Measurements from ENCODE around the gene IL32.

IL32 gene

GRCh38 chr16:3087243-3088235 lies 22.1 kb downstream of the IL32 start (continued):
- no peak for TF ChIP-seq ZNF518A (tag by site-specific recombination; conservative IDR thresholded peaks at IDR 0.05; ENCODE audit: low read depth)
- TF ChIP-seq ZNF48 (tag by site-specific recombination; IDR thresholded peaks at IDR 0.05), result no peak
- TF ChIP-seq CTCF (tag by site-specific recombination; IDR thresholded peaks at IDR 0.05), result peak; percentile 18; the same call in 1 of the 2 replicates
- peak; percentile 22; the same call in 1 of the 2 replicates for TF ChIP-seq ZFHX2 (tag by site-specific recombination; conservative IDR thresholded peaks at IDR 0.05)
- no peak for TF ChIP-seq HOXD13 (CRISPR knock-in tag; IDR thresholded peaks at IDR 0.05; ENCODE audit: borderline replicate concordance)
- 0 out of 2 replicates have a peak, but pooled peaks have one; percentile 27 for TF ChIP-seq KLF17 (tag by site-specific recombination; IDR thresholded peaks at IDR 0.05)
- peak; percentile 48; the same call in 1 of the 2 replicates for TF ChIP-seq PATZ1 (tag by site-specific recombination; IDR thresholded peaks at IDR 0.05)

- POLR2A ChIA-PET, result no interaction called here
- TF ChIP-seq ZSCAN23 (tag by site-specific recombination; IDR thresholded peaks at IDR 0.05), result no peak
- TF ChIP-seq IKZF3 (tag by site-specific recombination; IDR thresholded peaks at IDR 0.05), result 0 out of 2 replicates have a peak, but pooled peaks have one; percentile 23
- CTCF ChIA-PET, result interaction anchor here (0.6 to 0.8 kb wide), 2 partner anchors 30 to 138 kb away, joined by 3 read pairs; no protein-coding TSS in a partner anchor
- Histone ChIP-seq H3K36me3 (ENCODE audit: control insufficient read depth in 2 of 2, insufficient read depth in 1 of 2, low read length in 2 of 2) (no peaks in the 10 kb centered on the region), H3K9me3 (ENCODE audit: control insufficient read depth, insufficient read depth, low read depth, low read length) (no peaks in the 10 kb centered on the region), H3K4me3 (ENCODE audit: low read depth, low read length) (no peak overlapping the region), H3K27ac (ENCODE audit: extremely low read depth, low read depth, low read length) (no peak overlapping the region), H3K4me1 (ENCODE audit: control insufficient read depth, insufficient read depth, low read length) (no peaks in the 10 kb centered on the region)
Measured at GRCh38 chr16:3088450-3088849, 23.0 kb downstream of the IL32 start.

Data from HEK293 (cell line).